DMS53 treated with DMSO at 0.1 percent for 48 hours (cell line): Measurements from ENCODE around the gene PLCB4.

Experiments
- DNase-seq: peaks from one replicate; lab custom pipeline; 2025; ENCODE audit not compliant: unreplicated experiment; lab: John Stamatoyannopoulos, UW

Gene PLCB4

GRCh38 chr20:9508696-9509178 lies 439.9 kb downstream of the PLCB4 start:
- DNase-seq, result no peak

DNA sequence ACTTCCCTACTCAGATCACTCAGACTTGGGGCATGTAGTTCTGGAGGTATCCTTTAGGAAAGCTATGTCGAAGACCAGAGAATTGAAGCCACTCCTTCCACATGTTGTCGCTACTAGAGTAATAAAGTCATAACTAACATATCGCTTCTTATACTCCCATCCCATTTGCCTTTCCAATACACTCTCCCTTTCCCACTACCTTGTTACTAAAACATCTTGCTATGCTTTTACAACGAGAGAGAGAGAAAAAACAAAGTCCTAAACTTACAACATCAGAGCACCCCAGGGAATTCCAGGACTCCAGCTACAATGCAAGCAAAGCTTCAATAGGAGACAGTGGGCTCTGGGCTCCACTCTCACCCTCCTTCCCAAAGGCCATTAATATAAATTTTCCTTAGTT lies 440.4 kb downstream of the PLCB4 start:
- DNase-seq, result no peak

- no peak for DNase-seq
Observed at GRCh38 chr20:9510911-9511310, 442.0 kb downstream of the PLCB4 start.

- no peak for DNase-seq
Observed at GRCh38 chr20:9514072-9514460, 445.2 kb downstream of the PLCB4 start.

GRCh38 chr20:9514461-9515213 lies 445.8 kb downstream of the PLCB4 start, which contains the start of gene LAMP5:
Gene LAMP5 (plus strand): TSS chr20:9514590. CDS start chr20:9514853, 263 bp downstream.
- DNase-seq, result no peak

DNA sequence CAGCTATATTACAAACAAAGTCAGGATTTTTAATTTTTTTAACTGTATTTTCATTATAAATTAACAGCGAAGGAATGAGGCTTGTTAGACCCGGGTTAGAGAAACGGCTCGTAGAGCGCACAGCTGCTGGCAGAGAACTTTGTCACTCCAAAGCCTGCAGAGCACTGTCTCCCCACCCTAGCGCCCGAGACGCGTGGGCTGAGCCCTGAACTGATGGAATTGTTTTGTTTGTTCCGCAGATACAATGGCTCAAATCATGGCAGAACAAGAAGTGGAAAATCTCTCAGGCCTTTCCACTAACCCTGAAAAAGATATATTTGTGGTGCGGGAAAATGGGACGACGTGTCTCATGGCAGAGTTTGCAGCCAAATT lies 446.3 kb downstream of the PLCB4 start:
- no peak for DNase-seq

DNA sequence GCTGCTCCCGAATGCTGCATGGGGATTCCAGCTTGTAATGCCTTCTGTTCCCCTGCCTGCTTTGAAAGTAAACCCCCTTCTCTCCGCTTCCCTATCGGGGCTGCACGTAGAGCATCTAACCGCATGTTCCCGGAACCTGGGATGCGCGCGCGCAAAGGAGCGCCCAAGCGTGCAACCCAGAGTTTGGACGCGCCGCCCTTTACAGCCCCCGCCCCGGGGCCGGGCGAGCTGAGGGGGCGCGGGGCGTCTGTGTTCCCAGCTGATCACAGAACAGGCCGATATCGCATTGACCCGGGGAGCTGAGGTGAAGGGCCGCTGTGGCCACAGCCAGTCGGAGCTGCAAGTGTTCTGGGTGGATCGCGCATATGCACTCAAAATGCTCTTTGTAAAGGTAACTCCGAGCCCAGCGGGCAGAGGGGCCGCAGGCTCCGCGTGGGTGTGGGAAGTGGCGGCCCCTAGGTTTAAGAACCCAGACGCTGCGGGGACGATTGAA lies 446.9 kb downstream of the PLCB4 start:
- no peak for DNase-seq

GRCh38 chr20:9516234-9516871 lies 447.5 kb downstream of the PLCB4 start:
- no peak for DNase-seq

GRCh38 chr20:9517297-9518162 lies 448.6 kb downstream of the PLCB4 start:
- DNase-seq, result no peak

DNA sequence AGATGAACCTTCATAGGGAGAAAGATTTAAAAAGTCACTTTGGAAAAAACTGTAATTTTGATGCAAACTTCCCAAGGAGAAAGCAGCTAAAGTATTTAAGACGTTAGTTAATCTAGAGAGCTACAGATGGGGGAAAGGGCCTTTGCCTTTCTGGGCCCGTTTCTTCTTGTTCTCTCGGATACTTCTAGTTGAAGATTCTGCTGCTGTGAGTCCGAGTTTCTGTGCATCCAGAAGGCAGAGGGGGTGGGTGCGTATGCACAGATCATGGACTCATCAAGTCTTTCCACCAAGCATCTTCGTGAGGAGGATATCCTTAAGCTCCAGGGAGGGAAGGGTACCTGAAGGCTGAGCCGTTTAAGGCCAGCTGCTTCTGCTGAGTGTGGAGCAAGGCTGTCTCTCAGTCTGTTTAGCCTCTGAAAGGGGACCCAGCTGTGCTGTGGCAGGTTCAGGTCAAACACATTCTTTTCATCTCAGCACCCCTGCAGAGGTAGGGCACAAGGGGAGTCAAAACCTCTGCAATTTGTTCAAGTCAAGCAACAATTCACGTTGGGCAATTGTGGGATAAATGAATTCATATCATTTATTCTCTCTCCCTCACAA lies 449.8 kb downstream of the PLCB4 start:
- DNase-seq, result no peak

- no peak for DNase-seq
Observed at GRCh38 chr20:9520086-9520485, 451.2 kb downstream of the PLCB4 start.

DNA sequence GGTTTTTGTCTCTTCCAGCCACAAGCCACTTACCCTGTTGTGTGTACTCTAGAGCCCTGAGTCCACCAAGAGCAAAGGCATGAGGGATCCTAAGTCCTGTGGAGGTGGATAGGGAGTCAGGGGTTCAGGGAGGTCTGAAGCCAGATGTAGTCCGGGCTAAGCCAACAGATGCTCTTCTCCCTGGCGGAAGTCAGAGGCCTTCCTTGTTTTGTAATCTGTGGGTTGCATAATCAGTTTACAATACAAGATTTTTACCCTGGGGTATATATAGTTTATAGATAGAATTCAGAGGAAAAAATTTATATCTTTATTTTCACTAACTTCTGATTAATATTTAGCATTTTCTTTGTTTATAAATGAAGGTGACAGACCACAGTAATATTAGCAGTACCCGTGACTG lies 454.7 kb downstream of the PLCB4 start:
- DNase-seq, result no peak
